Effector memory CD4-positive, alpha-beta T cell (primary cell): ENCODE results near the gene ETV7.
"Not testable (repeated sequence)": the region's sequence is repeated elsewhere in the genome, so short reads cannot be mapped to it uniquely, and the experiment has no call there.

ENCODE experiments used
- DNase-seq, 3 donors: peaks; one replicate each; pipeline ENCODE4 v3.0.0-alpha.2; 2020
- H3K27ac ChIP-seq: 2 replicates; pipeline ENCODE4 v1.7.0; 2013; ENCODE audit warnings: mild to moderate bottlenecking, low read length, moderate library complexity; ENCODE audit not compliant: insufficient read depth, poor library complexity, severe bottlenecking
- H3K27me3 ChIP-seq: replicated peaks from 2 replicates; pipeline ENCODE4 v1.7.0; 2013; ENCODE audit warnings: mild to moderate bottlenecking, low read length; ENCODE audit not compliant: insufficient read depth, control insufficient read depth, poor library complexity, severe bottlenecking
- H3K36me3 ChIP-seq: 2 replicates; pipeline ENCODE4 v1.7.0; 2013; ENCODE audit warnings: mild to moderate bottlenecking, low read length, moderate library complexity; ENCODE audit not compliant: control insufficient read depth, insufficient read depth
- H3K4me1 ChIP-seq: 2 replicates; pipeline ENCODE4 v1.7.0; 2013; ENCODE audit warnings: low read length, mild to moderate bottlenecking; ENCODE audit not compliant: control insufficient read depth, insufficient read depth, poor library complexity, severe bottlenecking
- H3K4me3 ChIP-seq: 2 replicates; pipeline ENCODE4 v1.7.0; 2013; ENCODE audit warnings: low read length, low read depth, mild to moderate bottlenecking; ENCODE audit not compliant: insufficient read depth, poor library complexity, severe bottlenecking
- H3K9me3 ChIP-seq: 2 replicates; pipeline ENCODE4 v1.7.0; 2013; ENCODE audit warnings: mild to moderate bottlenecking, low read length, moderate library complexity; ENCODE audit not compliant: control insufficient read depth

The ETV7 gene

GRCh38 chr6:36418558-36418957 is 31.1 kb upstream of the ETV7 start:
- no peaks in the 10 kb centered on the region for H3K9me3 ChIP-seq
- H3K4me1 ChIP-seq = no peaks in the 10 kb centered on the region
- no peaks in the 10 kb centered on the region for H3K27me3 ChIP-seq
- H3K36me3 ChIP-seq = no peaks in the 10 kb centered on the region
- H3K4me3 ChIP-seq = no peak overlapping the region
- no peak for DNase-seq
- no peak overlapping the region for H3K27ac ChIP-seq

GRCh38 chr6:36414481-36414880 is 27.0 kb upstream of the ETV7 start:
- Histone ChIP-seq H3K9me3 (no peaks in the 10 kb centered on the region), H3K27ac (no peak overlapping the region), H3K4me1 (no peaks in the 10 kb centered on the region), H3K36me3 (no peaks in the 10 kb centered on the region), H3K27me3 (no peaks in the 10 kb centered on the region), H3K4me3 (no peak overlapping the region)
- DNase-seq = no peak

- H3K36me3 ChIP-seq = no peaks in the 10 kb centered on the region
- H3K9me3 ChIP-seq = no peaks in the 10 kb centered on the region
- no peak overlapping the region for H3K4me3 ChIP-seq
- H3K27ac ChIP-seq = no peak overlapping the region
- no peaks in the 10 kb centered on the region for H3K4me1 ChIP-seq
- no peak for DNase-seq
- H3K27me3 ChIP-seq = no peaks in the 10 kb centered on the region
These were observed 26.3 kb upstream of the ETV7 start for GRCh38 chr6:36413489-36414480.

- H3K4me1 ChIP-seq, H3K4me3 ChIP-seq, DNase-seq, H3K9me3 ChIP-seq, H3K27me3 ChIP-seq, H3K27ac ChIP-seq, H3K36me3 ChIP-seq: not testable (repeated sequence)
These were observed 22.2 kb upstream of the ETV7 start for GRCh38 chr6:36409718-36410117.

GRCh38 chr6:36404164-36404563 is 16.7 kb upstream of the ETV7 start:
- no peaks in the 10 kb centered on the region for H3K36me3 ChIP-seq
- H3K9me3 ChIP-seq = no peaks in the 10 kb centered on the region
- H3K4me3 ChIP-seq = no peak overlapping the region
- H3K4me1 ChIP-seq = no peaks in the 10 kb centered on the region
- H3K27ac ChIP-seq = no peak overlapping the region
- no peak for DNase-seq
- H3K27me3 ChIP-seq = no peaks in the 10 kb centered on the region

DNA sequence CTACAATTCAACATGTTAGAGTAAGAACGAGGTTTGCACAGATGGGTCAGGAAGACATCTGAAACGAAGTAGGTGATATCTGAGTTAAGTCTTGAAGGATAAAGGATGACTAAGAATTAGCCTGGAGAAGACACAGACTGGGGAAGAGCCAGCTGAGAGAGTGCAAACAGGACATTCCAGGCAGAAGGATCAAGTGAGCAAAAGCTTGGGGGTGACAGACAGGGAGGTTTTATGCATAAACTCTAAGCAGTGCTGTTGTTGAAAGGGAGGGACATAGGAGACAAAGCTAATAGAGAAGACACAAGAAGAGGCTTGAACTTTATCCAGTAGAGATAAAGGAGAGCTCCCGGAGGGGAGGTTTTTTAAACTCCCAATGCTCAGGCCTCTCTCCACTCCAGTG is 15.0 kb upstream of the ETV7 start:
- H3K27ac ChIP-seq = no peak overlapping the region
- DNase-seq = no peak
- H3K4me3 ChIP-seq = no peak overlapping the region
- no peaks in the 10 kb centered on the region for H3K4me1 ChIP-seq
- no peaks in the 10 kb centered on the region for H3K36me3 ChIP-seq
- no peaks in the 10 kb centered on the region for H3K27me3 ChIP-seq
- no peaks in the 10 kb centered on the region for H3K9me3 ChIP-seq

GRCh38 chr6:36399970-36400369 is 12.5 kb upstream of the ETV7 start:
- H3K27ac ChIP-seq = no peak overlapping the region
- no peaks in the 10 kb centered on the region for H3K36me3 ChIP-seq
- H3K4me3 ChIP-seq = no peak overlapping the region
- H3K4me1 ChIP-seq = no peaks in the 10 kb centered on the region
- H3K27me3 ChIP-seq = no peaks in the 10 kb centered on the region
- DNase-seq = no peak
- H3K9me3 ChIP-seq = no peaks in the 10 kb centered on the region

DNA sequence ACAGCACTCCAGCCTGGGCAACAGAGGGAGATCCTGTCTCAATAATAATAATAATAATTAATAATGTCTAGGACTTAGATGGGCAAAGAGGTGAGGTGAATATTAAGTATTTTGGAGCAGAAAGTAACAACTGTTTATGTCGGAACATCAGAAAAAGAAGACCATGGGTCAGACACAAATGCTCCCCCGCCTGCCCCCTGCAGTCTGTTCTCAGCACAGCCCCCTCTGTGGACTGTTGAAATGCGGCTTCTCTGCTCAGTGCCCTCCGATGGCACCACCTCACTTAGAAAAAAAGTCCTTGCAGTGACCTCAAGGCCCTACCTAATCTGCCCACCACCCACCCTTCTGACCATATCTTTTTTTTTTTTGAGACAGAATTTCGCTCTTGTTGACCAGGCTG is 5.2 kb upstream of the ETV7 start:
- no peaks in the 10 kb centered on the region for H3K36me3 ChIP-seq
- peaks cover 5% of the 10 kb centered on the region for H3K4me1 ChIP-seq
- H3K9me3 ChIP-seq = no peaks in the 10 kb centered on the region
- H3K27me3 ChIP-seq = peaks cover 3% of the 10 kb centered on the region
- no peak overlapping the region for H3K27ac ChIP-seq
- no peak for DNase-seq
- no peak overlapping the region for H3K4me3 ChIP-seq

DNA sequence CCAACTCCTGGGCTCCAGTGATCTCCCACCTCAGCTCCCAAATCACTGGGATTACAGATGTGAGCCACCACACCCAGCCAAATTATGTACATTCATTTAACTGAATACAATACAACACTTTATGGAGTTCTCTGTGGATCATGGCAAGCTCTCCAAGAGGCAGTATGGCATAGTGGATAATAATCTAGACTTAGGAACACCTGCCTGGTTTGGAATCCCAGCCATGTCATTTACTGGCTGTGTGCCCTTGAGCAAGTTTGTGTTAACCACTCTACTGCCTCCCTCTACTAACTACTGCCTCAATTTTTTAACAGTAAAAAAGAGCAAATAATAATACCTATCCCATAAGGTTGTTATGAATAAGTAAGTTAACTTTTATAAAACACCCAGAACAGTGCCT is 1.9 kb upstream of the ETV7 start:
- no peak overlapping the region for H3K27ac ChIP-seq
- no peak overlapping the region for H3K4me3 ChIP-seq
- no peak for DNase-seq
- peaks cover 10% of the 10 kb centered on the region for H3K4me1 ChIP-seq
- H3K36me3 ChIP-seq = no peaks in the 10 kb centered on the region
- peaks cover 6% of the 10 kb centered on the region for H3K27me3 ChIP-seq
- no peaks in the 10 kb centered on the region for H3K9me3 ChIP-seq

DNA sequence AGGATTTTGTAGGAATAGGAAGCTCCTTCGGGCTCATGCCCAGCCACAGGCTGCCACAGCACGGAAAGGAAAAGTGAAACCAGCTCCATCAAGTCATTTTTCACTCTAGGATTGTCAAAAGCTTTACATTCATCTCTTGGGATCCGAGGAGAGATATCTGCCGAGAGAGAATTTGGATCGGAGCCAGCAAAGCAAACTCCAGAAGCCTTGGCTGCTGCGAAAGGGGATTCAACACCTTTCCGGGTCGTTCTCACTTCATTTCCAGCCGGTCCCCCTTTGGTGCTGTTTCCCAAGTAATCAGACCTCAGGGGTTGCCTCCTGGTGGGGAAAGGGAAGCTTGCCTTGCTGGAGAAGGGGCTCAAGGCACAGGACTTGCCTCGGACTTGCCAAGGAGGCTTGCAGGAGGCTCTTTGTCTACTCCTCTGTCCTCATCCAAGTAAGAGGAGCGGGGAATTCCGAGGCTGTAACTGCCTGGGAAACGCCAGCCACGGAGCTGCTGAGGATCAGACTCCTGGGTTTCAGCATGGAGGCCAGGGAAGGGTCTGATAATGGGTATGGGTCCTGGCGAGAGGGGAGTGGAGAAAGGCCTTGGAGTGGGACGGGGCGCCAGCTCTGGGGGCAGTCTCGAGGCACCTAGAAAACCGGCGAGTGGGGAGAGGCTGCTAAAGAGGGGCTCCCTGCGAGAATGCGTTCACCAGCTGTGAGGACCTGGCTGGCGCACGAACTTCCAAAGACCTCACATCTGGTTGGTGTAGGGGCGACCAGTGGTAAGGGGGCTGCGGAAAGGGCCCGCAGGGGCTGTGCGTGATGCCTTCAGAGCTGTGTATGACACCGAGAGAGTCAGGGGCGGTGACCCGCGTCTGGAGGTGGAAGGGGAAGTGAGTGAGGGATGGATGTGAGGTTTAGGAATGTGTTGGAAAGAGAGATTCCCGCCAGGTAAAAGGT is 702 bp downstream of the ETV7 start:
- DNase-seq = no peak
- H3K4me3 ChIP-seq = peak overlapping the region; percentile 92
- H3K4me1 ChIP-seq = peaks cover 10% of the 10 kb centered on the region
- H3K27ac ChIP-seq = no peak overlapping the region
- no peaks in the 10 kb centered on the region for H3K36me3 ChIP-seq
- no peaks in the 10 kb centered on the region for H3K9me3 ChIP-seq
- H3K27me3 ChIP-seq = peaks cover 6% of the 10 kb centered on the region
